Stimulated activated CD4-positive, alpha-beta T cell treated with anti-CD3 and anti-CD28 coated beads, Interleukin-4, amount 100 ng/mL, for 1 hour (primary cell): ENCODE measurements around the gene VWDE.
"Not testable (repeated sequence)": the region's sequence is repeated elsewhere in the genome, so short reads cannot be mapped to it uniquely, and the experiment has no call there.

Experiments
- DNase-seq: peaks from one replicate; pipeline ENCODE4 v3.0.0-alpha.2; 2020

VWDE gene

GRCh38 chr7:12401538-12402364 is 1.9 kb downstream of the VWDE start:
- no peak for DNase-seq

DNA sequence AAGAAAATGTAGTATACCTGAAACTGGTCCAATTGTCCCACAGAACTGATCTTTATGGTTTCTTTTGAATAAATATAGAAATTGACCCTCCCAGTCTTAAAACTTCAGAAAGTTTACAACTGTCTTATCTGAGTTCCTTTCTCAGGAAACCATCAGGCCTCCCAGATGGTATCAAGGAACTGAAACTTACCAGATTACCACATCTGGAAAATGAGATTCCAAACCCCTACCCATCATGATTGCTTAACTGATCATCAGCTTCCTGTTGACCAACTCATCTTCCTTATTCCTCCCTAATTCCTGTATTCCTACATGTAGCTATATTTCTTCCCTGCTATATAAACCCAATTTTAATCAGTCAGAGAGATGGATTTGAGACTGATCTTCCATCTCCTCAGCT is 5.5 kb downstream of the VWDE start:
- DNase-seq, result no peak

GRCh38 chr7:12397671-12398070 is 6.0 kb downstream of the VWDE start:
- DNase-seq, result no peak

GRCh38 chr7:12396670-12397069 is 7.0 kb downstream of the VWDE start:
- DNase-seq, result not testable (repeated sequence)

- no peak for DNase-seq
Observed at GRCh38 chr7:12391922-12392615, 11.6 kb downstream of the VWDE start.

- no peak for DNase-seq
Observed at GRCh38 chr7:12389089-12389700, 14.5 kb downstream of the VWDE start.

DNA sequence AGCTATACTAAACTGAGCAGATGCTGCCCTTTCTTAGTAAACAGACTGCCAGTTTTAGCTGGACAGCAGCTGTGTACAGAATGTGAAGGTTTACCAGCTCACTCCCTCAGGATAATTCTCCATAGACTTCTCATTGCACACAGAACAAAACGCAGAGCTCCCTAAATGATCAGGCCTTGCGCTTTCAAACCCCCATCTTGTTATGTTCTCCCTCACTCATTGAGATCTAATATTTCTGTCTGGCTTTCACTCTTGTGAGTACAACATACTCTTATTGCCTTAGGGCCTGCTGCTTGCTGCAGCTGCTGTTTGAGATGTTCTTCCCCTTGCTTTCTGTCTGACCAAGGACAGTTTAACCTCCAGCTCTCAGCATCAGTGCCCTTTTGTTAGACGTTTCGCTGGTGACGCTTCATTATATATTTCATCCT is 17.3 kb downstream of the VWDE start:
- no peak for DNase-seq

DNA sequence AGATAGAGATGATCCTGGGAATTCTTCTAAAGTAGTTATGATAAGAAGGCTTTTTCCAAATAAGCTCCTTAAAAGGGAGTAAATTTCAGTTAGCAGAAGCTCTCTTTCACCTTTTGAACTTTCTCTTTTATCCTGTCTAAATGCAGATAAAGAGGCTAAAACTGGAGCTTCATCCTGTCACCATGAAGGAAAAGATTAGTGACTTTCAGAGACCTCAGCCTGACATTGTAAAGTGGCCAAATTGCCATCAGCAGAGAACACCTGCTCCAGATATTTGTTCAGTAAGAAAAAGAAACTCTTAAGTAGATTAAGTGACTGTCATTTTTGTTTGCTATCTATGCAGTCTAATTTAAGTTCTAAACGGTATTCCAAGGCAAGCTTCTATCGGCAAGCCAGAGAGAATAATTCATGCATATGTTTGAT is 18.3 kb downstream of the VWDE start:
- no peak for DNase-seq

- no peak for DNase-seq
Observed at GRCh38 chr7:12383377-12383776, 20.3 kb downstream of the VWDE start.

DNA sequence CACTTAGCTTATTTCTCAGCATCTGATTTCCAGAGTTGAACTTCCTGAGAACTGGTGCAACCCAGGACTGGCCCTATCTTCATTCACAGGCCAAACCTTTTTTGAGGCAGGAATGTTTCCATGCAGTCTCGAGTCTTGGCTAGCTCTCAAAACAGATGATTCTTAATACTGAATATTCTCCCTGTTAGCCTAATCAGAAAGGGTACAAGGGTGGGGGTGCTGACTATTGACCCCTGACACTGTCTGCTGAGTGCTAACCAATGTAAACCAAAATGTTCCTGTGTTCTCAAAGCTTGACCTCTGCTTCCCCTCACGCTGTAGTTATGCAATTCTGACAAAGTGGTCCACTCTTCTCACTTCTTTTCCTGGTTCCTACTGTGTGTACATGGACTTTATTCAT is 25.3 kb downstream of the VWDE start:
- DNase-seq, result no peak

- no peak for DNase-seq
Observed at GRCh38 chr7:12377406-12377805, 26.3 kb downstream of the VWDE start.

DNA sequence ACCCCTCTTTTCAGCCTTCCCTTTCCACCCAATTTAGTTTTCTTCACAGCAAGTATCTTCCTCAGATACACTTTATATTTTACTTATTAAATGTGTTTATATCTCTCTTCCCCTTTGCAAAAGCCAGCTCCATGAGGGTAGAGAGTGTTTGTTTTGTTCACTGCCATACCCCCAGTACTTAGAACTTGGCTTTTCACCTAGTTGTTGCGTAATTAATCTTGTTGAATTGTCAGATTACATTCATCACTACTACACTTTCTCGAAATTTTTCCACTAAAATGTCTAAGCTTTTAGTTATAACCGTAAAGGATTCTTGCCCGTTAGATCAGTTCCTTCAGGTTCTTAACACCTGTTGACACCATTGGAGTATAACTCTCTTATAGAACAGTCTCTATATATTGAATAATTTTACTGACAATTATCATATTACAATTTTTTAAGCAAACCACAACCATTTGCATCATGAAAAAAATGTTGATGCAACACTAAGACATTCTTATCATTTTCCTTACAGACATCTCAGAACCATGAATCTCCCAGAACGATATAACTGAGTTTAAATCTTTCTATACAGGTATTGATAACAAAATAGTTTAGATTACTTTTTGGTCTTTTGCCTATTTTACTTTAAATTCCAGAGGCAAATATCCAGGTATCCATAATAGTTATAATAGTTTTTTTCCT is 29.9 kb downstream of the VWDE start:
- no peak for DNase-seq

DNA sequence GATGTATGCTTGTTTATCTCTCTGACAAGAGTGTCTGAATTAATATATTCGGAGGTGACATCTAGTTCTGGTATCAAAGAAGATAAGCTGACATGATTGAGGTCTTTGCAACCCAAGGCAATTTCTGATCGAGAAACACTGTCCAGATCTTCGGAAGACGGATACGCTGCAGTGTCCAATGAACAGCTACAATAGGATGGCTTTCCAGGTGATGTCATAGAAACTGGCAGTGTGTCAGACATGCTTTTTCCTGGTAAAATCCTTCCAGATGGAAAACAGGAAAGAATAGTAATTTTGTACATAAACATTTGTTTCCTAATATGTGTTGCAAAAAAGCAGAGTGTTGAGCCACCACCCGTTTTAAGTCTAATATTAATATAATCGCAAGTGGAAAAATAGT is 33.4 kb downstream of the VWDE start:
- DNase-seq, result no peak

DNA sequence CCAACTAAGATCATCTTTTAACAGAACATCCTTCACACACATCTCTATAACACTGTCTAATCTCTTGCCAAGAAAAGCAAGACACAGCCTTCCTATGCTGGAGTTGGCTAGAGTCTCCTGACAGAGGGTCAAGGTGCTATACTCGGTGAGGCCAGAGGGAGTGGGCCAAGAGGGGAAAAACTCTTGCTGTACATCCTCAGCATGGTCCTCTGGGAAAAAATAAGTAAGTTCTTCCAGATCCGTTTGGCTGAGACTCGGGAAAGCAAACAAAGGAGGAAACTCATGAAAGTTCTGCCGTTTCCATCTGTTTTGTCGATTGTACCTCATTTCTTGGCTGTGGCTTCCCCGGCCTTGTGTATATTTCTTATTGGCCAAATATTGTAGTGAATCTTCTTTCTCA is 33.9 kb downstream of the VWDE start:
- DNase-seq, result no peak

- DNase-seq, result no peak
Observed at GRCh38 chr7:12369072-12369471, 34.6 kb downstream of the VWDE start.

- no peak for DNase-seq
Observed at GRCh38 chr7:12360948-12361347, 42.7 kb downstream of the VWDE start.

DNA sequence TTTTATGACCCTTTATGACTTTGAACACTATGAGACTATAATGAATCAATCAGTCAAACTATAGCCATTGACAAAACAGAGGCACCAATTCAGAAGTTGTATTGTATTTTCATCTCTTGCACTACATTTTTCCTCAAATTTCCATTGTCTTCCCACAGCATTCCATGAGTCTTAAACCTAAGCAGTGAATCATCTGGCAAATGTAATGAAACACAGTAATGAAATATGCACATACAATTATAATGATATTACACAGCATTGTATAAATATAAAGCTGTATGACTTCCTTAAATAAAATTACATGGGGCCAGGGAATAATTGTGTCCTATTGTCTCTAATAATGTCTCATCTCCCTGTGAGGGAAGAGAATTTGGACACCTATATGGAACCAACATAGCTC is 45.0 kb downstream of the VWDE start:
- no peak for DNase-seq

GRCh38 chr7:12357508-12357907 is 46.2 kb downstream of the VWDE start:
- DNase-seq, result no peak

DNA sequence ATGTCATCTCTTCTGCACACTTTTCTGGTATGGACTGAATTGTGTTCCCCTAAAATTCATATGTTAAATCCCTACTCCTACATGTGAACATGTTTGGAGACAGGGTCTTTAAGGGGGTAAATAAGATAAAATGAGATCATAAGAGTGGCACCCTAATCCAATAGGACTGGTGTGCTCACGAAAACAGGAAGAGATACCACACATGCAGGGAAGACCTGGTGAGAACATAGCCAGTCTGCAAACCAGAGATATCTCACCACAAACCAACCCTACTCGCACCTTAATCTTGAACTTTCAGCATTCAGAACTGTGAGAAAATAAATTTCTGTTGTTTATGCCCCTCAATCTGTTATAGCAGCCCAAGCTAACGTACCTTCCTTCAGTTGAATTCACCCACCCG is 51.8 kb downstream of the VWDE start:
- no peak for DNase-seq

- DNase-seq, result no peak
Observed at GRCh38 chr7:12350971-12351370, 52.7 kb downstream of the VWDE start.

DNA sequence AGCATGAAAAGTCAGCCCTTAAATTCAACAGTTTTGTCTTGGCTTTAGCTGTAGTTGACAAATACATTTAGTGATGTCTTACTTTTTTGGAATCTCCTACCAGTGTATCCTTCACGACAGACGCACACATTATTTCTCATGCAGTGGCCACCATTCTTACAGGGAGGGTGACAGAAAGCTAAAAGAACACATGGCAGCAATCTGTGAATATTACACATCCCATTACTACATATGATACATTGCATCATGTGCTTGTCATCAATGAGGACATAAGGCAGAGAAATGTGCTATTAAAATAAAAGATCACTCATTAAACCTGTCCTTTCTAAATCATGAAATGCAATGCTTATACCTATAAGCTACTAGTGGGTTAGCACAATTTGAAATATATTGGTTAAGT is 66.6 kb downstream of the VWDE start:
- no peak for DNase-seq

DNA sequence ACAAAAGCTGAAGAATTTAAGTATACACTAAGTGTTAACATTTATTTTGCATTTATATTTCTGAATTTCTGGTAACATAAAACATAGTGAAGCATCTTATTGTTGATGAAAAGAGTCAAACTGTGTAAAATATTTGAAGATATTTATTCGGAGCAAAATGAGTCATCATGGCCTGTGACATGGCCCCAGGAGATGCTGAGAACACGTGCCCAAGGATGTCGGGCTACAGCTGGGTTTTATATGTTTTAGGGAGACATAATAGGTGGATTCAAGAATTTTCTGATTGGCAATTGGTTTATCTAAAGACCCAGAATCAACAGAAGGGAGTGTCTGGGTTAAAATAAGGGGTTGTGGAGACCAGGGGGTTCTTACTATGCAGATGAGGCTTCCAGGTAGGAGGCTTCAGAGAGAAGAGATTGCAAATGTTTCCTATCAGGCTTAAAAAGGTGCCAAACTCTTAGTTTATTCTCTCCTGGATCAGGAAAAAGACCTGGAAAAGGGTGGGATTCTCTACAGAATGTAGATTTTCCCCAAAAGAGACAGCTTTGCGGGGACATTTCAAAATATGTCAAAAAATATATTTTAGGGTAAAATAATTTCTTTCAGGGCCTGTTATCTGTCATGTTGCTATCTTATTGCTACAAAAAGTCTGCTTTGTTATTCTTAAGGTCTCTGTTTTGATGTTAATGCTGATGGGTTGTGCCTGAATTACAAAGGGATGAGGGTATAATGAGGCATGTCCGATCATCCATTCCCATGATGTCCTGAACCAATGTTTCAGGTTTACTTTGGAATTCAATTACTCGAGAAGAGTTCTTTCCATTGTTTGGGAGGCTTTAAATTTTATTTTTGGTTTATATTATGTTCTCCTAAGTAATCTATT is 74.5 kb downstream of the VWDE start:
- no peak for DNase-seq
